GM21447 (cell line): ENCODE data around the gene KLK1.

ENCODE experiments used
- ATAC-seq: cut with Tn5 transposase; IDR thresholded peaks from one replicate; pipeline ENCODE4 v1.9.1; 2021; ENCODE audit not compliant: unreplicated experiment

The KLK1 gene

GRCh38 chr19:50823389-50824042 lies at the start of gene KLK1:
KLK1 (minus strand) TSS chr19:50823787; CDS start chr19:50823748, 39 bp downstream.
- no peak for ATAC-seq

DNA sequence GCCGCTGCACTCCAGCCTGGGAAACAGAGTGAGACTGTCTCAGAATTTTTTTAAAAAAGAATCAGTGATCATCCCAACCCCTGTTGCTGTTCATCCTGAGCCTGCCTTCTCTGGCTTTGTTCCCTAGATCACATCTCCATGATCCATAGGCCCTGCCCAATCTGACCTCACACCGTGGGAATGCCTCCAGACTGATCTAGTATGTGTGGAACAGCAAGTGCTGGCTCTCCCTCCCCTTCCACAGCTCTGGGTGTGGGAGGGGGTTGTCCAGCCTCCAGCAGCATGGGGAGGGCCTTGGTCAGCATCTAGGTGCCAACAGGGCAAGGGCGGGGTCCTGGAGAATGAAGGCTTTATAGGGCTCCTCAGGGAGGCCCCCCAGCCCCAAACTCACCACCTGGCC lies 49.5 kb upstream of the KLK1 start, which contains the start of gene KLK2:
TSS of gene KLK2 (plus strand) at position 384 of the 400 bp plus-strand sequence. CDS start 35 bp downstream, outside the sequence.
- no peak for ATAC-seq

GRCh38 chr19:50870417-50871089 lies 47.0 kb upstream of the KLK1 start:
- ATAC-seq: no peak

DNA sequence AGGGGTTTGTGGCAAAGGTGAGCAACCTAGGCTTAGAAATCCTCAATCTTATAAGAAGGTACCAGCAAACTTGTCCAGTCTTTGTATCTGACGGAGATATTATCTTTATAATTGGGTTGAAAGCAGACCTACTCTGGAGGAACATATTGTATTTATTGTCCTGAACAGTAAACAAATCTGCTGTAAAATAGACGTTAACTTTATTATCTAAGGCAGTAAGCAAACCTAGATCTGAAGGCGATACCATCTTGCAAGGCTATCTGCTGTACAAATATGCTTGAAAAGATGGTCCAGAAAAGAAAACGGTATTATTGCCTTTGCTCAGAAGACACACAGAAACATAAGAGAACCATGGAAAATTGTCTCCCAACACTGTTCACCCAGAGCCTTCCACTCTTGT lies 45.9 kb upstream of the KLK1 start:
- ATAC-seq: no peak

DNA sequence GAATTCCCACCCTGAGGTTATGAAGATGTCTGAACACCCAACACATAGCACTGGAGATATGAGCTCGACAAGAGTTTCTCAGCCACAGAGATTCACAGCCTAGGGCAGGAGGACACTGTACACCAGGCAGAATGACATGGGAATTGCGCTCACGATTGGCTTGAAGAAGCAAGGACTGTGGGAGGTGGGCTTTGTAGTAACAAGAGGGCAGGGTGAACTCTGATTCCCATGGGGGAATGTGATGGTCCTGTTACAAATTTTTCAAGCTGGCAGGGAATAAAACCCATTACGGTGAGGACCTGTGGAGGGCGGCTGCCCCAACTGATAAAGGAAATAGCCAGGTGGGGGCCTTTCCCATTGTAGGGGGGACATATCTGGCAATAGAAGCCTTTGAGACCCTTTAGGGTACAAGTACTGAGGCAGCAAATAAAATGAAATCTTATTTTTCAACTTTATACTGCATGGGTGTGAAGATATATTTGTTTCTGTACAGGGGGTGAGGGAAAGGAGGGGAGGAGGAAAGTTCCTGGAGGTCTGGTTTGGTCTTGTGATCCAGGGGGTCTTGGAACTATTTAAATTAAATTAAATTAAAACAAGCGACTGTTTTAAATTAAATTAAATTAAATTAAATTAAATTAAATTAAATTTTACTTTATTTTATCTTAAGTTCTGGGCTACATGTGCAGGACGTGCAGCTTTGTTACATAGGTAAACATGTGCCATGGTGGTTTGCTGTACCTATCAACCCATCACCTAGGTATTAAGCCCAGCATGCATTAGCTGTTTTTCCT lies 38.1 kb upstream of the KLK1 start:
- no peak for ATAC-seq

GRCh38 chr19:50861010-50861409 lies 37.4 kb upstream of the KLK1 start:
- no peak for ATAC-seq

DNA sequence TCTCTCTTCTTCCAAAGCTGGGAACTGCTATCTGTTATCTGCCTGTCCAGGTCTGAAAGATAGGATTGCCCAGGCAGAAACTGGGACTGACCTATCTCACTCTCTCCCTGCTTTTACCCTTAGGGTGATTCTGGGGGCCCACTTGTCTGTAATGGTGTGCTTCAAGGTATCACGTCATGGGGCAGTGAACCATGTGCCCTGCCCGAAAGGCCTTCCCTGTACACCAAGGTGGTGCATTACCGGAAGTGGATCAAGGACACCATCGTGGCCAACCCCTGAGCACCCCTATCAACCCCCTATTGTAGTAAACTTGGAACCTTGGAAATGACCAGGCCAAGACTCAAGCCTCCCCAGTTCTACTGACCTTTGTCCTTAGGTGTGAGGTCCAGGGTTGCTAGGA lies 36.3 kb upstream of the KLK1 start:
- ATAC-seq: no peak

DNA sequence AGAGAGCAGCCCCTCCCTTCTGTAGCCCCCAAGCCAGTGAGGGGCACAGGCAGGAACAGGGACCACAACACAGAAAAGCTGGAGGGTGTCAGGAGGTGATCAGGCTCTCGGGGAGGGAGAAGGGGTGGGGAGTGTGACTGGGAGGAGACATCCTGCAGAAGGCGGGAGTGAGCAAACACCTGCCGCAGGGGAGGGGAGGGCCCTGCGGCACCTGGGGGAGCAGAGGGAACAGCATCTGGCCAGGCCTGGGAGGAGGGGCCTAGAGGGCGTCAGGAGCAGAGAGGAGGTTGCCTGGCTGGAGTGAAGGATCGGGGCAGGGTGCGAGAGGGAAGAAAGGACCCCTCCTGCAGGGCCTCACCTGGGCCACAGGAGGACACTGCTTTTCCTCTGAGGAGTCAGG lies 35.3 kb upstream of the KLK1 start:
- ATAC-seq: no peak

- ATAC-seq: no peak
Observed at GRCh38 chr19:50857366-50857765, 33.8 kb upstream of the KLK1 start.

- no peak for ATAC-seq
Observed at GRCh38 chr19:50854636-50855410, 31.2 kb upstream of the KLK1 start, which contains the start of gene KLK3. KLK3 (plus strand) TSS chr19:50854915; CDS start chr19:50854956, 41 bp downstream.

GRCh38 chr19:50851620-50852019 lies 28.0 kb upstream of the KLK1 start:
- ATAC-seq: no peak

- ATAC-seq: no peak
Observed at GRCh38 chr19:50850738-50851137, 27.2 kb upstream of the KLK1 start.

DNA sequence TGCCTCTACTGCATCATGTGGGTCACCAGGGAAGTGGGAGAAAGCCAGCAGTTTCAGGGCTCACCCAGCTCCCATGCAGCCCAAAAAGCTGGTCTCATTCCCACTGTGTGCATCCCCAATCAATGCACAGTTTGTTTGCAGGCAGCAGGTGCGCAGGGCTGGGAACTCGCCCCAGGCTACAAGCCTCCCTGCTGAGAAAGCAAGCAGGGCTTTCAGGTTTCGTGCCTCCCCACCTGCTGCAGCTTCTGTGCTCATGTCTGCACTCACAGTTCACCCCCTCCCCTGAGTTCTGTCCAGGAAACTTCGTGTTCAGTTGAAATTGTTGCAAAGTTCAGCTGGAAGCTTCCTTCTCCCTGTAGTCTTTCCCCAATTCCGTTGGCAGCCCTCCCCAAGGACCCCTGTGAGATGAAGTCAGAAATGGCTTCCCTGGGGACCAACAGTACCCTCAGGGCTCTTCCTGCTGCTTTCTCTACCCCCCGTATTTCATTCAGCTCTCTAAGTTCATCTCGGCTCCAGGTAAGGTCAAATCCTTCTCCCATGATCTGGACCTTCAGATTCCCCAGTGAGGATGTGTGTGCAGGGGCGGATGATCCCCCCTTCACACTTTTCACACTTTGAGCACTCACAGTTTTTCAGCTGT lies 20.8 kb upstream of the KLK1 start:
- no peak for ATAC-seq

- no peak for ATAC-seq
Observed at GRCh38 chr19:50843701-50844221, 20.2 kb upstream of the KLK1 start.

DNA sequence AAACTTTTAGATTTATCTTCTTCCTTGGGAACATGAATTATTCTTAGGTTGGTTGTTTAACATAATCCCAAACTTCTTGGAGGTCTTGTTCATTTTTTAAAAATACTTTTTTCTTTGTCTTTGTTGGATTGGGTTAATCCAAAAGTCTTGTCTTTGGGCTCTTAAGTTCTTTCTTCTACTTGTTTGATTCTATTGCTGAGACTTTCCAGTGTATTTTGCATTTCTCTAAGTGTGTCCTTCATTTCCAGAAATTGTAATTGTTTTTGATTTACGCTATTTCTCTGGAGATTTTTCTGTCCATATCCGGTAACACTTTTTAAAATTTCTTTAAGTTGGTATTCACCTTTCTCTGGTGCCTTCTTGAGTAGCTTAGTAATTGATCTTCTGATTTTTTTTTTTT lies 19.6 kb upstream of the KLK1 start:
- no peak for ATAC-seq

DNA sequence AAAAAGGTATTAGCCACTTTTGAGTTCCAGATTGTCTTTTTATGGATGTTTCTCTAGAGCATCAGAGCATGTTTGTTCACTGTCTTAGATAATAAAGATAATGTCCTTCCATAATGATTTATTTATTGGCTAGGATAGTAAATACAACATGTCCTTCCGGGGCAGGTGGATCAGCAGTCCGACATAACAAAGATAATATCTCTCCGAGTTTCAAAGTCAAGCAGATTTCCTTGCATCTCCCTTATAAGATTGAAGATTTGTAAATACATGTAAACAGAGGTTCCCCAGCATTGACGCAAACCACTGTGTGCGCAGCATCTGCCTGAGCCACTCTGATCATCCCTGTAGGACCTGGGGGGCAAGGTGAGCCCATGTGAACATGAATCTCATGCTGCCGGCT lies 18.5 kb upstream of the KLK1 start:
- no peak for ATAC-seq

DNA sequence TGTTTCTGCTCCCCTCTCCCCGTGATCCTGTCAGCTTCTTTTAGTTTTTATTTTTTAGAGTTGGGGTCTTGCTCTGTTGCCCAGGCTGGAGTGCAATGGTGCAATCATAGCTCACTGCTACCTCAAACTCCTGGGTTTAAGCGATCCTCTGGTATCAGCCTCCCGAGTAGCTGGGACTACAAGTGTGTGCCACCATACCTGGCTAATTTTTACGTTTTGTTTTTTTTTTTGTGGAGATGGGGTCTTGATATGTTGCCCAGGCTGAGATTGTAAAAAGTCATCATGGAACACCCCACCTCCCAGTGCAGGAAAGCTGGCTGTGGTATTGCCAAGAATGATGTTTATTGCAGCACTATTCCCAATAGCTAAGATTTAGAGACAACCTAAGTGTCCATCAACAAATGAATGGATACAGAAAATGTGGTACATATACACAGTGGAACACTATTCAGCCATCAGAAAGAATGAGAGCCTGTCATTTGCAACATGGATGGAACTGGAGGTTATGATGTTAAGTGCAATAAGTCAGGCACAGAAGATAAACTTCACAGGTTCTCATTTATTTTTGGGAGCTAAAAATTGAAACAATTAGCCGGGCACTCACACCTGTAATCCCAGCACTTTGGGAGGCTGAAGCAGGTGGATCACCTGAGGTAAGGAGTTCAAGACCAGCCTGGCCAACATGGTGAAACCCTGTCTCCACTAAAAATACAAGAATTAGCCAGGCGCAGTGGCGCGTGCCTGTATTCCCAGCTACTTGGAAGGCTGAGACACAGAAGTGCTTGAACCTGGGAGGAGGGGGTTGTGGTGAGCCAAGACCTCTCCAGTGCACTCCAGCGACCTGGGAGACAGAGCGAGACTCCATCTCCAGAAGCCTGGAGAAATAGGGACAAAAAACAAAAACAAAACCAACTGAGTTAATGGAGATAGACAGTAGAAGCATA lies 16.4 kb upstream of the KLK1 start:
- no peak for ATAC-seq

DNA sequence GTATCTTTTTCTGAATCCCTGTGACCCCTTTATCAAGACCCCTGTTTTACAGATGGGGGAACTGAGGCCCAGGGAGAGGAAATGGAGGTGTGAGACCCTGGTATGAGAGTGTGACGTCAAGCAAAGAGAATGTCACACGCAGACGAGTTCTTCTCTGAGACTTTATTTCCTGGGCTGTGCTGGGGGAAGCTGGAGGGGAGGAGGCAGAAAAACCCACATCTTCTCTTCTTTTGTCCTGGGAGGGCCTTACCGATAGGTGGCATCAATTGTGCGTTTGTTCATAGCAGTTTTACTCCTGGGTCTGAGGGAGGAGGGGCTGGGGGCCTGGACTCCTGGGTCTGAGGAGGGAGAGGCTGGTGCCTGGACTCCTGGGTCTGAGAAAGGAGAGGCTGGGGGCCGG lies 14.7 kb upstream of the KLK1 start:
- no peak for ATAC-seq

DNA sequence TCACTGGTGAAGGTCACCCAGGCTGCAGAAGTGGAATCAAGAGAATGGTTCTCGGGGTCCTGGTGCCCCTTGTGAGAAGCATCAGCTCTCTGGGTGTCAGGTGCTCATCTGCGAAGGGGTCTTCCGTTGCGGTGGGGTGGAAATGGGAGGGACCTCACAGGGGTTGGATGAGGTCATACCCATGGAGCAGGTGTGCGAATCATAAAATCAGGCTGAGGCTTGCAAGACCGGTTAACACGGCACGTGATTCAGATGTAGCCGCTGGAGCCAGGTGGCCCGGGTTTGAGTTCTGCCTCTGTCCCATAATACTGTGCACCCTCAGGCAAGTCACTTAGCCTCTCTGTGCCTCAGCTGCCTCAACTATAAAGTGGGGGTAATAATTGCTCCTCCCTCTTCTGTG lies 13.7 kb upstream of the KLK1 start:
- ATAC-seq: no peak
